Activated T-cell treated with anti-CD3 and anti-CD28 coated beads, Interleukin-2, amount 50 U/mL, for 72 hours (primary cell): Measurements from ENCODE around the gene PRAMEF12. TPM values are rescaled to one million over a fixed set of nuclear protein-coding genes. Genes with fewer than 3 reads are reported as not detected.

Source experiments
- total RNA-seq, 2 donors: library from RNA; stranded (reverse); gene quantifications; one replicate each; pipeline ENCODE4 v1.2.3, GENCODE V29; 2022

Gene PRAMEF12
- total RNA-seq, 2 donors from 2014 or later = not detected

Other genes starting within 250 kb of the PRAMEF12 start
- 10 to 100 TPM; 60.4 to 65.3 TPM for gene DHRS3, start 155.5 kb upstream of the PRAMEF12 start, total RNA-seq
- not detected for gene AADACL4, start 129.7 kb upstream of the PRAMEF12 start, total RNA-seq
- not detected for gene AADACL3, start 57.6 kb upstream of the PRAMEF12 start, total RNA-seq
- gene CFAP107, start 27.5 kb upstream of the PRAMEF12 start, total RNA-seq = not detected
- gene PRAMEF1, start 17.7 kb downstream of the PRAMEF12 start, total RNA-seq = not detected
- gene PRAMEF11, start 57.7 kb downstream of the PRAMEF12 start, total RNA-seq = not detected
- gene HNRNPCL1, start 75.0 kb downstream of the PRAMEF12 start, total RNA-seq = not detected
- gene PRAMEF2, start 83.3 kb downstream of the PRAMEF12 start, total RNA-seq = not detected
- not detected for gene PRAMEF4, start 112.5 kb downstream of the PRAMEF12 start, total RNA-seq
- not detected for gene PRAMEF10, start 124.5 kb downstream of the PRAMEF12 start, total RNA-seq
- not detected for gene PRAMEF7, start 142.9 kb downstream of the PRAMEF12 start, total RNA-seq
- not detected for gene PRAMEF6, start 173.8 kb downstream of the PRAMEF12 start, total RNA-seq